Stimulated activated CD4-positive, alpha-beta T cell treated with anti-CD3 and anti-CD28 coated beads, TNF-alpha, amount 100 ng/mL, for 48 hours (primary cell): Measurements from ENCODE around the gene CDH18.

Experiments
- DNase-seq, 3 donors: peaks; one replicate each; pipeline ENCODE4 v3.0.0-alpha.2; 2020; ENCODE audit warnings: low read depth in 3 of 3

CDH18 gene

GRCh38 chr5:19733612-19734495 lies 254.1 kb downstream of the CDH18 start:
- no peak for DNase-seq

GRCh38 chr5:19728571-19728970 lies 259.4 kb downstream of the CDH18 start:
- no peak for DNase-seq

GRCh38 chr5:19719109-19719508 lies 268.9 kb downstream of the CDH18 start:
- no peak for DNase-seq

GRCh38 chr5:19713740-19714139 lies 274.3 kb downstream of the CDH18 start:
- no peak for DNase-seq

GRCh38 chr5:19709403-19709802 lies 278.6 kb downstream of the CDH18 start:
- no peak for DNase-seq

- DNase-seq, result no peak
Observed at GRCh38 chr5:19706776-19707175, 281.2 kb downstream of the CDH18 start.

- DNase-seq, result no peak
Observed at GRCh38 chr5:19701731-19702130, 286.3 kb downstream of the CDH18 start.

- DNase-seq, result no peak
Observed at GRCh38 chr5:19694949-19695611, 292.9 kb downstream of the CDH18 start.

GRCh38 chr5:19690978-19691377 lies 297.0 kb downstream of the CDH18 start:
- DNase-seq, result no peak

- no peak for DNase-seq
Observed at GRCh38 chr5:19685473-19685872, 302.5 kb downstream of the CDH18 start.

- DNase-seq, result no peak
Observed at GRCh38 chr5:19676895-19677294, 311.1 kb downstream of the CDH18 start.

GRCh38 chr5:19660679-19661078 lies 327.3 kb downstream of the CDH18 start:
- no peak for DNase-seq

GRCh38 chr5:19655627-19656026 lies 332.4 kb downstream of the CDH18 start:
- DNase-seq, result no peak

- DNase-seq, result no peak
Observed at GRCh38 chr5:19638461-19638860, 349.5 kb downstream of the CDH18 start.

GRCh38 chr5:19630876-19631275 lies 357.1 kb downstream of the CDH18 start:
- no peak for DNase-seq

GRCh38 chr5:19626211-19626610 lies 361.8 kb downstream of the CDH18 start:
- no peak for DNase-seq

GRCh38 chr5:19625562-19625961 lies 362.4 kb downstream of the CDH18 start:
- no peak for DNase-seq

GRCh38 chr5:19619571-19619970 lies 368.4 kb downstream of the CDH18 start:
- no peak for DNase-seq

GRCh38 chr5:19616701-19617215 lies 371.2 kb downstream of the CDH18 start:
- DNase-seq, result no peak

GRCh38 chr5:19615661-19616060 lies 372.3 kb downstream of the CDH18 start:
- no peak for DNase-seq

- no peak for DNase-seq
Observed at GRCh38 chr5:19615071-19615470, 372.9 kb downstream of the CDH18 start.

GRCh38 chr5:19608444-19609002 lies 379.5 kb downstream of the CDH18 start:
- DNase-seq, result no peak
